ENCODE results near the gene TEX11. TPM values are rescaled to one million over a fixed set of nuclear protein-coding genes. Genes with fewer than 3 reads are reported as not detected.

Gene TEX11
- total and polyA plus RNA-seq, 10 of the 15 experiments (the other 5 are each of a cell fraction or from before 2014, with no cell fraction given) = not detected

GRCh38 chrX:70554948-70555347 lies 353.6 kb downstream of the TEX11 start (continued):
- TF ChIP-seq POLR2AphosphoS2 (IDR thresholded peaks at IDR 0.05; ENCODE audit: low read depth, low read length) (no peak), CBFB (IDR thresholded peaks at IDR 0.05; ENCODE audit: low read depth) (no peak), ATF3 (IDR thresholded peaks at IDR 0.05; ENCODE audit: borderline replicate concordance, extremely low read depth, low read depth, low read length) (no peak), PRDM15 (CRISPR knock-in tag; IDR thresholded peaks at IDR 0.05) (no peak), SMAD5 (IDR thresholded peaks at IDR 0.05; ENCODE audit: low read depth) (no peak), MXI1 (IDR thresholded peaks at IDR 0.05; ENCODE audit: low read depth, low read length) (no peak), MTA3 (IDR thresholded peaks at IDR 0.05; ENCODE audit: borderline replicate concordance, low read length) (no peak), GABPA (IDR thresholded peaks at IDR 0.05; ENCODE audit: low read depth) (no peak)

GRCh38 chrX:70554523-70554922 lies 354.0 kb downstream of the TEX11 start:
- intact Hi-C loops (cut with micrococcal nuclease; ENCODE audit: unreplicated experiment) = loop anchor here (2.0 to 5.0 kb wide), 2 partner anchors 100 to 117 kb away; no protein-coding TSS in a partner anchor
- no peak overlapping the region for H3K9ac ChIP-seq (ENCODE audit: control insufficient read depth, insufficient read depth, low read length)
- no peaks in the 10 kb centered on the region for H3K79me2 ChIP-seq (ENCODE audit: control insufficient read depth, insufficient read depth, low read length)
- H3K27me3 ChIP-seq (replicated peaks in 1 of 2; ENCODE audit: control insufficient read depth in 2 of 2, insufficient read depth in 2 of 2, low read length in 1 of 2) = no peaks in the 10 kb centered on the region
- DNase-seq (ENCODE audit: low read depth, low spot score) (no peak), ATAC-seq (no peak), FAIRE-seq (no peak)
- BruUV-seq (replicated peaks) = no TSS peak
- RAD21 ChIA-PET (ENCODE audit: unreplicated experiment) = interaction anchor here (0.8 to 0.9 kb wide), 2 partner anchors 103 to 119 kb away, joined by 3 to 6 read pairs; no protein-coding TSS in a partner anchor
- no peaks in the 10 kb centered on the region for H4K20me1 ChIP-seq (ENCODE audit: control insufficient read depth, insufficient read depth)
- no peaks in the 10 kb centered on the region for H3K36me3 ChIP-seq (ENCODE audit: control insufficient read depth in 2 of 2, insufficient read depth in 2 of 2, low read length in 1 of 2)
- H2AFZ ChIP-seq (ENCODE audit: control insufficient read depth, low read depth, low read length) = no peak overlapping the region
- CTCF ChIA-PET = interaction anchor here (0.8 to 2.0 kb wide), 7 partner anchors 10 to 131 kb away, joined by 3 to 10 read pairs (median 5); partner anchors contain the start of gene GDPD2
- SMC1A ChIA-PET (ENCODE audit: uncharacterized antibody, unreplicated experiment) = interaction anchor here (1.3 kb wide), 1 partner anchor 99 kb away, joined by 4 read pairs; no protein-coding TSS in a partner anchor
- H3K4me1 ChIP-seq (ENCODE audit: control insufficient read depth, insufficient read depth, low read length) = no peaks in the 10 kb centered on the region
- TF ChIP-seq MEF2A (IDR thresholded peaks at IDR 0.05; ENCODE audit: insufficient read depth, low read depth, low read length) (no peak), ATF2 (IDR thresholded peaks at IDR 0.05; ENCODE audit: low read length) (no peak), MYC (IDR thresholded peaks at IDR 0.05; ENCODE audit: insufficient read depth, insufficient read length, insufficient replicate concordance, low read length, severe bottlenecking) (no peak), ZNF207 (IDR thresholded peaks at IDR 0.05; ENCODE audit: borderline replicate concordance) (no peak), ATF3 (IDR thresholded peaks at IDR 0.05; ENCODE audit: borderline replicate concordance, extremely low read depth, low read depth, low read length) (no peak), TAF1 (IDR thresholded peaks at IDR 0.05; ENCODE audit: borderline replicate concordance, low read depth, low read length) (no peak)
- H3K9me3 ChIP-seq (replicated peaks; ENCODE audit: control insufficient read depth, insufficient read depth, low read length) = no peaks in the 10 kb centered on the region
- no peak overlapping the region for H3K4me3 ChIP-seq
- 4% methylated on average over 2 of the region's 2 CpGs for WGBS (ENCODE audit: insufficient coverage, insufficient replicate concordance, low lambda C conversion rate, missing lambda C conversion rate)
- in situ Hi-C loops (cut with MboI) = no loop called here
- POLR2A ChIA-PET = no interaction called here
- no peak overlapping the region for H3K27ac ChIP-seq (ENCODE audit: control insufficient read depth, insufficient read depth)
- H3K4me2 ChIP-seq (ENCODE audit: control insufficient read depth, insufficient read depth) = no peak overlapping the region

Measured in GM12878 (cell line).